T-helper 1 cell treated with Interleukin-12 subunit alpha and Interleukin-12 subunit beta and Interleukin-4 antibody, amounts not matched to agents 30 μg/mL and 1 μg/mL, for 36 hours (primary cell): Measurements from ENCODE around the gene NME7.
"Not testable (repeated sequence)": the region's sequence is repeated elsewhere in the genome, so short reads cannot be mapped to it uniquely, and the experiment has no call there.

Experiments
- H3K27ac Mint-ChIP-seq: one replicate; pipeline ENCODE4 v1.8.0; 2021; ENCODE audit warnings: mild to moderate bottlenecking, mixed read lengths
- H3K27me3 Mint-ChIP-seq: one replicate; pipeline ENCODE4 v1.8.0; 2021; ENCODE audit warnings: low read depth, mixed read lengths
- H3K36me3 Mint-ChIP-seq: one replicate; pipeline ENCODE4 v1.8.0; 2021; ENCODE audit warnings: low read depth, mixed read lengths
- H3K4me1 Mint-ChIP-seq: one replicate; pipeline ENCODE4 v1.8.0; 2021; ENCODE audit warnings: low read depth, mixed read lengths
- H3K4me3 Mint-ChIP-seq: one replicate; pipeline ENCODE4 v1.8.0; 2021; ENCODE audit warnings: mild to moderate bottlenecking, moderate library complexity, mixed read lengths
- H3K9me3 Mint-ChIP-seq: one replicate; pipeline ENCODE4 v1.8.0; 2021; ENCODE audit warnings: mixed read lengths

The NME7 gene

DNA sequence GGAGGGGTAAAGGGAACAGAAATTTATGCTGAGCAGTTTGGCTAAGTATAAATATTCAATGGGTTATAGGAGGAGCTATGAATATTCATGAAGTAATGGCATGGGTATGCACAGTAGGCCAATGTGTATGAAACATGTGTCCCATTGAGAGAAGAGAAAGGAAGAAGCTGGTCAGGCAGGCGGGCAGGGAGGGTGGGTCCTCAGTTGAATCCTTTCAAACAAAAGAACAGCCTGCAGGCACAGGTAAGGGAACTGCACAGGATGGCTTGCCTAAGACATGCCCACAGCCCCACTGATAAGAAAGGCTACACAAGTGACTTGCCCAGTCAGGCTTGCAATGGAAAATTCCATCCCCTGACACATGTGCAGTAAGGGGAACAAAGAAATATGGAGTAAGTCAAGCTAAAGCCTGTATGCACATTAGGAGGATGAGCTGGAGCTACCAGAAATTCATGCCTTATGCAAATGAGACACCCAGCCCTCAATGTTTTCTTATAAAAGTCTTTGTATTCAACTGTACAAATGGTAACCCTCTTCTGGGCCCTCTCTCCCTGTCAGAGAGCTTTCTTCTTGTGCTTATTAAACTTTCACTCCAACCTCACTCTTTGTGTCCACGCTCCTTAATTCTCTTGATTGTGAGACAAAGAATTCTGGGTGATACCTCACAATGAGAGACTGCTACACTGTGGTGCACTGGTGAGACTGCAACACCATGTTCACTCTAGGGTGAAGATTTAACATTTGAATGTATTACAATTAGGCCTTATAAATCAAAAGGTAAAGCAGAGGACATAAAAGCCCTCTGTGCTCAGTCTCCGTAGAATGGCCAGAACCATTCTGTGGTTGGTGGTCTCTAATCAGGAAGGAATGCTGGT, 164.6 kb downstream of the NME7 start:
- Mint-ChIP-seq H3K4me1 (no peaks in the 10 kb centered on the region), H3K27ac (no peak overlapping the region), H3K9me3 (peaks cover under 1% of the 10 kb centered on the region), H3K27me3 (no peaks in the 10 kb centered on the region), H3K4me3 (no peak overlapping the region), H3K36me3 (no peaks in the 10 kb centered on the region)

DNA sequence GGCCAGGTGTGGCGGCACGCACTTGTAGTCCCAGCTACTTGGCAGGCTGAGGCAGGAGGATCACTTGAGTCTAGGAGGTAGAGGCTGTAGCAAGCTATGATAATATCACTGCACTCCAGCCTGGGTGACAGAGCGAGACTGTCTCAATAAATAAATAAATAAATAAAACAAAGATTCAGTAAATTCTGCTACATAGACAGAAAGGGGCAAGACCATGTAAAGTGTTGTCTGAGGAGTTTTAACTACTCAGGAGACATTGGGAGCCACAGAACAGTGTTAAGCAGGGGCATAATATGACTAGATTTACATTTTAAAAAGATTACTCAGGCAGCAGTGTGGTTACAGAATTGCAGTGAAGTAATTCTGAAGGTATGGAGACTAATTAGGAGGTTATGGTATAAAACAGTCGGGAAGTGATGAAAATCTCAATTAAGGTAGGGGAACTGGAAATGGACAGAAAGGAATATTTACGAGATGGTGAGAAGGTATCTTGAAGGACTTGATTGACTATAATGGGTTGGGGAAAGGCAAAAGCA, 166.4 kb downstream of the NME7 start:
- Mint-ChIP-seq H3K9me3 (peaks cover 9% of the 10 kb centered on the region), H3K4me1 (no peaks in the 10 kb centered on the region), H3K27me3 (no peaks in the 10 kb centered on the region)

DNA sequence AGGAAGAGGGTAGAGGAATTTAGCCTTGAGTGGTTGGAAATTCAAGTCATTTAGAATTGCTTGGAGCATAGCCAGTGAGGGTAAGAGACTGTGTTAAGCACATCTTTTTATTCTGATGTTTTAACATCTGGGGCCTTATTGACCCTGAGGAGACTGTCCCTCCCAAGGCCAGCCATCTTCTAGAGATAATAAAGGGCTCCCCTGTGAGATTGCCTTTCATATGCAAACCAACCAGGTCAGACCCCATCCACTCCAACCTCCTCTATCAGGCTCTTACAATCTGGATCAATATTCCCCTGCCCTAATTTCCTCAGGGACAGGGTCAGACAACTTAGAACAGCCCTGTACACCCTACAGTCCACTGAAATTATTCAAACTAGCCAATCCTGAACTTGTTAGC, 167.3 kb downstream of the NME7 start:
- Mint-ChIP-seq H3K27me3 (no peaks in the 10 kb centered on the region), H3K4me1 (no peaks in the 10 kb centered on the region), H3K4me3 (no peak overlapping the region), H3K36me3 (no peaks in the 10 kb centered on the region), H3K27ac (no peak overlapping the region), H3K9me3 (peaks cover 9% of the 10 kb centered on the region)

More for the DNA sequence above, 166.4 kb downstream of the NME7 start:
- Mint-ChIP-seq H3K4me3 (no peak overlapping the region), H3K36me3 (no peaks in the 10 kb centered on the region), H3K27ac (no peak overlapping the region)

DNA sequence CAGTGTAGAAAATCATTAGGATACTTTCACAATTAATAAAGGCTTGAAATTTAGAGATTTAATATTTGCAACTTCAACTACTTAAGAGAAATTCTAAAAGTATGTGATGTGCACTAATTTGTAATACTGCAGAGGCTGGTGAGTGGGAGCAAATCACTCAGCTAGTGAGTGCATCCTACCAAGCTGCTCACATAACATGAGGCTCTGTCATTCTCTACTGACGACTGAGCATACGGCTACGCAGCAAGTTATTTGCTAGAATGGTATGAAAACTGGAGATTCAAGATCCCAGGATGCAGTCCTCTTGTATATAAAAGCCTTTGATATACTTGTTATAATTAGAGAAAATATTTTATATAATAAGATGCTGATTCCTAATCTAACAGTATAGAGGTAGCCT, 171.0 kb downstream of the NME7 start:
- Mint-ChIP-seq H3K9me3 (peaks cover 9% of the 10 kb centered on the region), H3K4me3 (no peak overlapping the region), H3K4me1 (no peaks in the 10 kb centered on the region), H3K27ac (no peak overlapping the region), H3K36me3 (no peaks in the 10 kb centered on the region), H3K27me3 (no peaks in the 10 kb centered on the region)

DNA sequence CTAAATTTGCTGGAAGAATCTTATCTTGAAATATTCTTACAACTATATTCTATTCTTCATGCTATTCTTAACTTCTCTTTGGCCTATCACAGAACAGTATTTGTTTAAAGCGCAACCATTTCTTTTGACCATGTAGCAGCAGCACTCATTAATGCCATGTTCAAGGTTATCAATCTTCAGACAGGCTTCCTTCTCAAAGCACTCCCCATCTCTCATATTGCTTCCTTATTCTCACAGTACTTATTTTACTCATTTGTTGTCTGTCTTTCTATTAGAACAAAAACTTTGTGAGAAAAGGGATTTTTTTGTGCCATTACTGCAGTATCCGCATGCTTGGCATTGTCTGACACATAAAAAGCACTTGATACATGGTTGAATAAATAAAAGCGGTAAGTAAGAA, 171.4 kb downstream of the NME7 start:
- Mint-ChIP-seq H3K9me3 (peaks cover 9% of the 10 kb centered on the region), H3K36me3 (no peaks in the 10 kb centered on the region), H3K27me3 (no peaks in the 10 kb centered on the region), H3K27ac (no peak overlapping the region), H3K4me3 (no peak overlapping the region), H3K4me1 (no peaks in the 10 kb centered on the region)

DNA sequence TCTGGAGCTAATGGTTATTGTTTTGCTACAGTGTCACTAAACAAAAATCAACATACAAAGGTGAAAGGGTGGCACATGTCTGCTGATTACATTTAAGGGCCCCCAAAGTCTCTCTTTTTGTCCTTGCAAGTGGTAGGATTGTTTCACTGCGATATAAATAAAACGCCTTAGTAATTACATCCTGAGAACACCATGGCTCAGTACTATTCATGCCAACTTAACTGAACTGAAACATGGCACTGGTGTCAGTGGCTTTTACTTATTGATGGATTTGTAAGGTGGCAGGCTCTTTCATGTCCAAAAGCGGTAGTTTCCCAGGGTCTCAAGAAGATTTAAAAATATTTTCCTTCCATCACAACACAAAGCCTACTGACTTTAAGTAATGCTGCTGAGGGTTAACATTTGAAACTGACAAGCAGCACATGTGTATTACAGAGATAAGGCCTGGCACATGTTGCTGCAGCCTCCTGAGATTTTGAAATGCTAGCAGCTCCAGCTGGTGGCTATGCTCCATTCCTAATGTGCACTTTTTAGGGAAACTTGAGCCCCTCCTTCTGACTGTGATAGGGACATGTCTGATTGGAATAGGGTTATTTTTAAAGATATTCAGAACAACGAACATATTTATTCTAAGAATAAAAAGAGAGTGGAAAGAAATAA, 174.3 kb downstream of the NME7 start:
- Mint-ChIP-seq H3K36me3 (no peaks in the 10 kb centered on the region), H3K4me1 (no peaks in the 10 kb centered on the region), H3K9me3 (peaks cover 9% of the 10 kb centered on the region), H3K27ac (no peak overlapping the region), H3K27me3 (no peaks in the 10 kb centered on the region), H3K4me3 (no peak overlapping the region)

DNA sequence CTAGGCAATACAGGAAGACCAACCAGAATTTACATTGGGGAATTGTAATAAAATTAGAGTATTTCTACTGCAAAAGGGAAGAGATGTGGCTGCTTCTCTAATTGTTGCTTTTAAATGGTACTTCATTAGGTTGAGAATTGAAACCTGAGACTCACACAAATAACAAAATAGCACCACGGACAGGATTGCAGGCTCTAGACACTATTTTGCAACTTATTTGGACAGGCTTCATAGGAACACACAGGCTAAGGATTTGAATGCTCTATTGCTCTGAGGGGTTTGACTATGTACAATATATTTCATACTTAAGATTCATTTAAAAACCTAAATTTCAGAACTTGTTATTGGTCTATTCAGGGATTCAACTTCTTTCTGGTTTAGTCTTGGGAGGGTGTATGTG, 181.5 kb downstream of the NME7 start:
- no peaks in the 10 kb centered on the region for H3K4me1 Mint-ChIP-seq
- no peaks in the 10 kb centered on the region for H3K9me3 Mint-ChIP-seq
- H3K4me3 Mint-ChIP-seq = no peak overlapping the region
- no peak overlapping the region for H3K27ac Mint-ChIP-seq
- no peaks in the 10 kb centered on the region for H3K36me3 Mint-ChIP-seq
- H3K27me3 Mint-ChIP-seq = no peaks in the 10 kb centered on the region

DNA sequence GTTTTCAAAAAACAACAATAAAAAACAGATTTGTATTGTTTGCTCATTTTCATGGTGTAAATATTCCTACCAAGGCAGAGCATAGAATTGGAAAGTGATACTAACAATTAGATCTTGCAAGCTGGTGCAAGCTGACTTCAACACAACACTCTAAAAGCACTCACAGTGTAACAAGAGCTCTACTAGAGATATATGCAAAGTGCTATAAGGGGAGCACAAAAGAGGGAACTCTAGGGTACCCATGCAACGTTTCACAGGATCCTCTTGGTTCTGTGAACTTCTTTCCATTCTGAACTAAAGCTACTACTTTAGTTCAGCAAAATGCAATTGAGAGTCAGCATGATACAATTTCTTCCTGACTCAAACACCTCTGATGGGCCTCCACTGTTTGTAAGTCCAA, 182.8 kb downstream of the NME7 start:
- Mint-ChIP-seq H3K27me3 (no peaks in the 10 kb centered on the region), H3K9me3 (no peaks in the 10 kb centered on the region), H3K27ac (no peak overlapping the region)

DNA sequence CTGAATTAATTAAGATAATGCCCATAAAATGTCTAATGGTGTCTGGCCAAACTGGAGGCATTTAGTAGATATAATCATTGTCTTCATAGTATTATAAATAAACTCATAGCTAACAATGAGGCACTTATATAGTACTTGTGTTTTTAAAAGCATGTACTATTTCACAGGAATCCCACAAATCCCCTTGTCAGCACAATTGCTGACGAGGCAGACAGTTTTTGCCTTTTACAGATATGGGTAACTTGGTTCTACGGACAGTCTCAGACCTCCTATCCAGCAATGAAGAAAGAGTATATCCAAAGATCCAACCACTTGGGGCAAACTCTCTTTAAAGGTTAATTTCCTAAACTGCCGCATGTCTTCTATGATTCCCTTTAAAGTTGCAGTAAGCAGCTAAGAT, 187.4 kb downstream of the NME7 start:
- Mint-ChIP-seq H3K36me3 (no peaks in the 10 kb centered on the region), H3K27ac (no peak overlapping the region), H3K4me3 (no peak overlapping the region), H3K9me3 (no peaks in the 10 kb centered on the region), H3K4me1 (no peaks in the 10 kb centered on the region), H3K27me3 (no peaks in the 10 kb centered on the region)

More for the DNA sequence above, 182.8 kb downstream of the NME7 start:
- no peak overlapping the region for H3K4me3 Mint-ChIP-seq
- no peaks in the 10 kb centered on the region for H3K36me3 Mint-ChIP-seq
- no peaks in the 10 kb centered on the region for H3K4me1 Mint-ChIP-seq

DNA sequence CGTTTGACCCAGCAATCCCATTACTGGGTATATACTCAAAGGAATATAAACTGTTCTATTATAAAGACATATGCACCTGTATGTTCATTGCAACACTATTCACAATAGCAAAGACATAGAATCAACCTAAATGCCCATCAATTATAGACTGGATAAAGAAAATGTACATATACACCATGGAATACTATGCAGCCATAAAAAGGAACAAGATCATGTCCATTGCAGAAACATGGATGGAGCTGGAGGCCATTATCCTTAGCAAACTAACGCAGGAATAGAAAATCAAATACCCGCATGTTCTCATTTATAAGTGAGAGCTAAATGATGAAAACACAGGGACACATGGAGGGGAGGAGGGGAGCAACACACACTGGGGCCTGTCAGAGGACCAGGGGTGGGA, 188.2 kb downstream of the NME7 start:
- not testable (repeated sequence) for H3K4me1 Mint-ChIP-seq, H3K27me3 Mint-ChIP-seq, H3K4me3 Mint-ChIP-seq, H3K9me3 Mint-ChIP-seq, H3K36me3 Mint-ChIP-seq, H3K27ac Mint-ChIP-seq

DNA sequence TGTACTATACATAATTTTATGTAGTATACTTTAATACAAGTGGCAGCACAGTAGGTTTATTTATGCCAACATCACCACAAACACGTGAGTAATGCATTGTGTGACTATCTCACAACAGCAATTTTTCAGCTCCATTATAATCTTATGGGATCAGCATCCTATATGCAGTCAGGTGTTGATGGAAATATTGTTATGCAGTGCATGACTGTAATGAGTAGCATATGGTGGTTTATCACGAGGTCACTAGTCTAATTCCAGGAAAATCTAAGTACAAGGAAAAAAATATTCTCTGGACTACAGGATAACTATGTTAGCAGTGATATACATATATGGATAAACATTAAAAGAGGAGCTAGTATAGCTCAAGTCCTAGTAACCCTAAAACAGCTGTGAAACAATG, 192.1 kb downstream of the NME7 start:
- no peaks in the 10 kb centered on the region for H3K4me1 Mint-ChIP-seq
- H3K27ac Mint-ChIP-seq = no peak overlapping the region
- no peak overlapping the region for H3K4me3 Mint-ChIP-seq
- no peaks in the 10 kb centered on the region for H3K36me3 Mint-ChIP-seq
- no peaks in the 10 kb centered on the region for H3K27me3 Mint-ChIP-seq
- no peaks in the 10 kb centered on the region for H3K9me3 Mint-ChIP-seq

DNA sequence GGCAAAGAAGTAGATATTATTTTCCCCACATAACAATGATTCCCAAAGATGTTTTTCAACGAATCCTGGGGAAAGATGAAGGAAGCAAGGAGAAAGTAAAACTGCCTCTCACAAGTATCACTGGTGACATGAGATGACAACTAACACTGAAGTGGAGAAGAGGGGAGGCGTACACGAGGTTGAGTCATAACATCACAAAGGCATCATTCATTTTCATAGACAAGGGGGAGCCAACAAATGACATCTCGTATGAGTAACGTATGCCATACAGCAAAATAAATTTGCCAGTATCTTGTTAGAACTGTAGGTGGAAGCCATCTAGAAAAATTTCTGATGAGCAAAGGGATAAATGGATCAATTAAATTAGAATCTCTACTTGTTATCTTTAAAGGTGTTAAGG, 204.5 kb downstream of the NME7 start:
- H3K27me3 Mint-ChIP-seq = no peaks in the 10 kb centered on the region
- H3K9me3 Mint-ChIP-seq = no peaks in the 10 kb centered on the region
- peaks cover 3% of the 10 kb centered on the region for H3K4me1 Mint-ChIP-seq
- no peak overlapping the region for H3K27ac Mint-ChIP-seq
- H3K36me3 Mint-ChIP-seq = no peaks in the 10 kb centered on the region
- H3K4me3 Mint-ChIP-seq = no peak overlapping the region

DNA sequence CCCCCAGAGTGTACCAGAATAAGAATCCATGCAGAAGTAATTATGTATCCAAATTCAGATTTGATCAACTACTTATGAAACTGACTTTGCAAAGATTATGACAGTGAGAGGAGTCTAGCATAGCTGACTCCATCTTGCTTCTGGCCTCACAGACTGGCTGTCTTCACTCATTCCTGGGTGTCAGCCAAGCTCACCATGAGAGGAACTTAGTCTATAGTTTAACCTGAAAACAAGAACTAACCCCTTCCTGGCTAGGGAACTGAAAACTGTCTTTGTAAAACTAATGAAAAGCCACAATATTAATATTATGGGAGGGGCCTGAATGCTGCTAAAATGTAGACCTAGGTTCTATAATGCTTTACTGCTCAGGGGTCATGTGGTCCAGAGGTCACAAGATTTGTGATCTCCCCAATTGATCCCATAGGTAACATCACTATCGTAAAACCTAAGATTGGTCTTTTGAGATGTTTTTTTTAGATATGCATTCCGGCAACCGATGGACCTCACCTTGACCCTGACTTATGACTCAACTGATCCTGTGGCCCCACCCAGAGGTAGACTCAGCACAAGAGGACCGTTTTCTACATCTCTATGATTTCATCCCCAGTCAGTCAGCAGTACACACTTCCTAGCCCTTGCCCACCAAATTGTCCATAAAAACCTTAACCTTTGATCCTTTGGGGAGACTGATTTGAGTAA, 206.0 kb downstream of the NME7 start:
- peaks cover 3% of the 10 kb centered on the region for H3K4me1 Mint-ChIP-seq
- H3K9me3 Mint-ChIP-seq = no peaks in the 10 kb centered on the region
- H3K4me3 Mint-ChIP-seq = no peak overlapping the region
- no peaks in the 10 kb centered on the region for H3K36me3 Mint-ChIP-seq
- no peak overlapping the region for H3K27ac Mint-ChIP-seq
- H3K27me3 Mint-ChIP-seq = no peaks in the 10 kb centered on the region

DNA sequence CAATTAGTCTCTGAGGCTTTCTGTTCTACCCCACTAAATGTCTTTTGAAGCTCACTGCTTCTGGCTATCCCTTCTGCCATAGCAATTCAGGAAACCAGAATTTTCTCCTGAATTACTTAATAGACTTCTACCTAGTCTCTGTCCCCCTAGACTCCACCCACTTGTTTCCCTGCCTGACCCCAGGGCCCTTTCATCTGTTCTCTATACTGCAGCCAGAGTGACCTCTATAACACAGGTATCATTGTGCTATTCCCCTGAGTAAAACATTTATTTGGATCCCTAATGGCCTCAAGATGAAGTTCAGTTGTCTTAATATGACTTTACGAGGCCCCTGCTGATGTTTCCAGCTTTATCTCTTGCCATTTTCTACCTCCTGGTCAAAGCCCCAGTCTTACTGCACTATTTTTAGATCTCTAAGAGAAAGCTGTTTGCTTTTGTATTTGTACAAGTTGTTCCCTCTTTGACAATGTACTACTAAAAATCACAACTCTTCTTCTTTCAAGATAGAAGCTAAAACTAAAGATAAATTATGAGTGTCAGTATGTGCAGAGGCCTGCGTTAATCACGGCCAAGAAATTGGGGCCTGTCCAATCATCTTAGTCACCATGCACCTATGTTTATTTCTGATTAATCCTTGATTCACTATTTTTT, 206.6 kb downstream of the NME7 start:
- Mint-ChIP-seq H3K27me3 (no peaks in the 10 kb centered on the region), H3K4me3 (no peak overlapping the region), H3K27ac (no peak overlapping the region), H3K36me3 (no peaks in the 10 kb centered on the region), H3K9me3 (no peaks in the 10 kb centered on the region), H3K4me1 (peaks cover 3% of the 10 kb centered on the region)
